Omental fat pad (tissue), 4 donors: Measurements from ENCODE around the gene DAGLB. TPM values are rescaled to one million over a fixed set of nuclear protein-coding genes. Genes with fewer than 3 reads are reported as not detected.

ENCODE experiments used
- ATAC-seq: fragments of 150-250 bp; one replicate; pipeline ENCODE4 v1.9.1; 2016; ENCODE audit warnings: mild to moderate bottlenecking, moderate library complexity; ENCODE audit not compliant: low FRiP score
- DNase-seq: peaks from one replicate; pipeline ENCODE4 v3.0.0-alpha.2; 2019; ENCODE audit warnings: low spot score
- total RNA-seq, 4 donors: library from RNA; depleted of rRNA; stranded (reverse); fragments of >200 nt; gene quantifications; one replicate each; pipeline ENCODE4 v1.1.0, GENCODE V29; 2016
- TF ChIP-seq, protein P1 (sequence below), 3 donors: fragments of 450-650 bp; IDR thresholded peaks; one replicate each; pipeline ENCODE4 v1.5.1; 2016 to 2017; ENCODE audit warnings: antibody characterized with exemption in 3 of 3, mild to moderate bottlenecking in 3 of 3, moderate library complexity in 2 of 3

The DAGLB gene
- total RNA-seq, 4 donors from 2014 or later, result 10.7 to 25.9 (median 16.3) TPM

DNA sequence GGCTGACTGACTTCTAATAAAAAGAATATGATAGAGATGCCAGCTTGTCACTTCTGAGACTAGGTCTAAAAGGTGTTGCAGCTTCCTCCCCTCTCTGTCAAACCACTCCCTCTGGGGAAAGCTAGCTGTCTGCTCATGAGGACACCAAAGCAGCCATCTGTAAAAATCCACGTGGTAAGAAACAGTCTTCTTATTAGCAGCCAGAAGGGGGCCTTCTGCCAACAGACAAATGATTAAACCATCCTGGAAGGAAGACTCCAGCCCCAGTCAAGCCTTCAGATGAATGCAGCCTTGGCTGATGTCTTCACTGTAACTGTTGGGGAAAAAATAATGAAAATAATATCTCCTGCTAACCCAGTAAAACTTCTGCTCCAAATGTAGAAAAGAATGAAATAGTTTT, 41.9 kb upstream of the DAGLB start:
- ATAC-seq (no peak), DNase-seq (no peak)
- TF ChIP-seq, protein P1, sequence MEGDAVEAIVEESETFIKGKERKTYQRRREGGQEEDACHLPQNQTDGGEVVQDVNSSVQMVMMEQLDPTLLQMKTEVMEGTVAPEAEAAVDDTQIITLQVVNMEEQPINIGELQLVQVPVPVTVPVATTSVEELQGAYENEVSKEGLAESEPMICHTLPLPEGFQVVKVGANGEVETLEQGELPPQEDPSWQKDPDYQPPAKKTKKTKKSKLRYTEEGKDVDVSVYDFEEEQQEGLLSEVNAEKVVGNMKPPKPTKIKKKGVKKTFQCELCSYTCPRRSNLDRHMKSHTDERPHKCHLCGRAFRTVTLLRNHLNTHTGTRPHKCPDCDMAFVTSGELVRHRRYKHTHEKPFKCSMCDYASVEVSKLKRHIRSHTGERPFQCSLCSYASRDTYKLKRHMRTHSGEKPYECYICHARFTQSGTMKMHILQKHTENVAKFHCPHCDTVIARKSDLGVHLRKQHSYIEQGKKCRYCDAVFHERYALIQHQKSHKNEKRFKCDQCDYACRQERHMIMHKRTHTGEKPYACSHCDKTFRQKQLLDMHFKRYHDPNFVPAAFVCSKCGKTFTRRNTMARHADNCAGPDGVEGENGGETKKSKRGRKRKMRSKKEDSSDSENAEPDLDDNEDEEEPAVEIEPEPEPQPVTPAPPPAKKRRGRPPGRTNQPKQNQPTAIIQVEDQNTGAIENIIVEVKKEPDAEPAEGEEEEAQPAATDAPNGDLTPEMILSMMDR (IDR thresholded peaks at IDR 0.05), result no peak

DNA sequence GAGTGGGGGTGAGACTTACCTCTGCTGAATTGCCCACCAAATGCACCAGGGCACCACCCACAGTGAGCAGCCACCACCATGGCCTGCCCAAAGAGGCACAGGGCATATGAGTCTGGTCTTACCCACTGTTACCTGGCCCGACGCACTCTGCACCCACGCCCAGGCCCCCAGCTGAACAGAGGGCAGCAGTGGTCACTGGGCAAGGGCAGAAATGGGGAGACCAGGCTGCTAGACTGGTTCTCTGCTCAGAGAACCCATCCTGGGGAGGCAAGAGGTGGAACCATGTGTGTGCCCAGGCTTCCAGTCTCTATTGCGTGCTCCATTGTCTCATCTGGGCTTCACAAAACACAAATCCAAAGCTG, 39.4 kb upstream of the DAGLB start:
- TF ChIP-seq, protein P1 (IDR thresholded peaks at IDR 0.05), result no peak
- DNase-seq (no peak), ATAC-seq (no peak)

DNA sequence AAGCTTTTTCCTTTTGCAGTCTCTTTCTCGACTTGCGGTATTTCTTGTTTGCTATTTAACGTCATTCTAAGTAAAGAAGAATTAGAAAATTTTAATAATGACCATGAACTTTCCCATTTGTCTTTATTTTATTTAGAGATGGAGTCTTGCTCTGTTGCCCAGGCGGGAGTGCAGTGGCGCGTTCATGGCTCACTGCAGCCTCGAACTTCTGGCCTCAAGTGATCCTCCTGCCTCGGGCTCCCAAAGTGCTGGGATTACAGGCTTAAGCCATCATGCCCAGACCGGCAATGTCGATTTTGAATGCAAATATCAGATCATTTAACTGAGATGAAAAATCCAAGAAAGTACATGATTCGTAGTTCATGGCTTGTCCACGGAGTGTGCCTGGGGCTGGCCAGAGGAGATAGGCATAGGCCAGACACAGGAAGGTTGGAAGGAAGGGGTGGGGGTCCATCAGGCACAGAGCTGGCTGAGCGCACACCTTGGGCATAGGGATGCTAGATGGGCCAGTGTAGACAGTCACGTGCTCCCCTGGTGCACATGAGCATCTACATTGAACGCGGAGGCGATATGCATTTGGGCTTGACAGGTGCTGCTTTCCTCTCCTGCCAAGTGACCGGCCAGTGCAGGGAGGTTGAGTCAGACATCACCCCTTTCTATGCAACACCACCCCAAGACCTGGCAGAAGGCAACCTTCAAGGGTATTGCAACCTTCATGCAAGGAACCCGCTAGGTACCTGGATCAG, 38.9 kb upstream of the DAGLB start:
- ATAC-seq, result no peak
- no peak for DNase-seq
- TF ChIP-seq, protein P1 (IDR thresholded peaks at IDR 0.05), result no peak

GRCh38 chr7:6482743-6483119, 35.0 kb upstream of the DAGLB start:
- no peak for DNase-seq
- TF ChIP-seq, protein P1 (IDR thresholded peaks at IDR 0.05), result no peak

DNA sequence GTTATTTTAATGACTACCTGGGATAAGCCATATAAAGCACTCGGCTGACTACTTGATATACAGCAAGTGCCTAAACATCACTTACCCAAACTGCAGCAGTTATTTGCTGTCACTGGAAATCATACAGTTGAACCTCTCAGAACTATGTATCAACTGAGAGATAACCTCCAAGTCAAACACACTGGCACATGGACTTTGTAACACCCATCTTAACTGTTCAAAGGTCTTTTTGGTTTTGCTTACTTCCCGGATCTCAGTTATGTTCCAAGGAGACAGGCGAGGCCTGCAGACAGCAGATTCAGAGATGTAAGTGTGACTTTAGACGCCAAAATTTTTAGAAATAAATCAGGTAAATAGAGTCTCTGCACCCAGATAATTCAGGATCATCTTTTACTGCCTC, 34.6 kb upstream of the DAGLB start:
- DNase-seq (no peak), ATAC-seq (no peak)
- TF ChIP-seq, protein P1 (IDR thresholded peaks at IDR 0.05), result no peak

More at GRCh38 chr7:6482743-6483119, 35.0 kb upstream of the DAGLB start:
- no peak for ATAC-seq

DNA sequence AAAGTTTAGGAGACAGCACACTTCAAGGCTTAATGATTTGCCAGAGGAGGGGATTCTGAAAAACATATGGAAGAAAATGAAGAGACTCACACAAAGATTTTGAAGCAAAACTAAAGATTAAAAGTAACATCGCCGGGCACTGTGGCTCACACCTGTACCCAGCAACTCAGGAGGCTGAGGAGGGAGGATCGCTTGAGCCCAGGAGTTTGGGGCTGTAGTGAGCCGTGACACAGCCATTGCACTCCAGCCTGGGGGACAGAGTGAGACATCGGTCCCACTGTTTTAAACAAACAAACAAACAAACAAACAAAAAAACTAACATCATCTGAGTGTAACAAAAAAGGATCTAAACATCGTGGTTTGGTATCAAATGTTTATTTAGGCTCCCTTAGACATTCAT, 33.7 kb upstream of the DAGLB start:
- DNase-seq (no peak), ATAC-seq (no peak)
- TF ChIP-seq, protein P1 (IDR thresholded peaks at IDR 0.05), result no peak

GRCh38 chr7:6480323-6480660, 32.5 kb upstream of the DAGLB start:
- ATAC-seq (no peak), DNase-seq (no peak)
- TF ChIP-seq, protein P1 (IDR thresholded peaks at IDR 0.05), result no peak
